DND-41 (cell line): ENCODE results near the gene C1orf210.

Source experiments
- EZH2 ChIP-seq: IDR thresholded peaks from 3 replicates; pipeline ENCODE4 v1.6.1; 2012; ENCODE audit warnings: borderline replicate concordance, low read depth, mild to moderate bottlenecking, moderate library complexity, low read length, inconsistent platforms; ENCODE audit not compliant: severe bottlenecking
- TF ChIP-seq, protein P1 (sequence below): IDR thresholded peaks from 2 replicates; pipeline ENCODE4 v1.5.1; 2012; ENCODE audit warnings: borderline replicate concordance, low read length, moderate library complexity, mild to moderate bottlenecking; ENCODE audit not compliant: poor library complexity, severe bottlenecking; ENCODE audit errors: extremely low read depth

DNA sequence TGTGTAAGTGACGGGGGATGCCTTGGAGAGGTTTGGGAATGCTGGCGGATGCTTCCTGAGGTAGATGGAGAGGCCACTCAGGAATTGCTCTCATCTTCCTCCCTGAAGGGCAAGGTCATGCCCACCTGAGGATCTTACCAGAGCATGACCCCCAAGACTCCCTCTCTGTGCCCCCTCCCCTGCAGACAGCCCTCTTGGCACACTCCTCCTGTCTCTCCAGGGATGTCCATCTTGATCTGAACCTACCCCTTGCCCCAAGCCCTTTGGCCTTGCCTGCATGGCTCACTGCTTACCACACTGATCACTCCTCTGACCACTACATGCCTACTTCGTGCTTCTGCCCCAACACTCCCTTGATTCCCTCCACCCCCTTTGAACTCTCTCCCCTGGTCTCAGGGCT, 34.4 kb upstream of the C1orf210 start:
- TF ChIP-seq, protein P1, sequence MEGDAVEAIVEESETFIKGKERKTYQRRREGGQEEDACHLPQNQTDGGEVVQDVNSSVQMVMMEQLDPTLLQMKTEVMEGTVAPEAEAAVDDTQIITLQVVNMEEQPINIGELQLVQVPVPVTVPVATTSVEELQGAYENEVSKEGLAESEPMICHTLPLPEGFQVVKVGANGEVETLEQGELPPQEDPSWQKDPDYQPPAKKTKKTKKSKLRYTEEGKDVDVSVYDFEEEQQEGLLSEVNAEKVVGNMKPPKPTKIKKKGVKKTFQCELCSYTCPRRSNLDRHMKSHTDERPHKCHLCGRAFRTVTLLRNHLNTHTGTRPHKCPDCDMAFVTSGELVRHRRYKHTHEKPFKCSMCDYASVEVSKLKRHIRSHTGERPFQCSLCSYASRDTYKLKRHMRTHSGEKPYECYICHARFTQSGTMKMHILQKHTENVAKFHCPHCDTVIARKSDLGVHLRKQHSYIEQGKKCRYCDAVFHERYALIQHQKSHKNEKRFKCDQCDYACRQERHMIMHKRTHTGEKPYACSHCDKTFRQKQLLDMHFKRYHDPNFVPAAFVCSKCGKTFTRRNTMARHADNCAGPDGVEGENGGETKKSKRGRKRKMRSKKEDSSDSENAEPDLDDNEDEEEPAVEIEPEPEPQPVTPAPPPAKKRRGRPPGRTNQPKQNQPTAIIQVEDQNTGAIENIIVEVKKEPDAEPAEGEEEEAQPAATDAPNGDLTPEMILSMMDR, result no peak
- TF ChIP-seq EZH2, result no peak
